DMS153 treated with DMSO at 0.1 percent for 48 hours (cell line): ENCODE data around the gene HOXC4.
"Not testable (repeated sequence)": the region's sequence is repeated elsewhere in the genome, so short reads cannot be mapped to it uniquely, and the experiment has no call there.

Experiments
- DNase-seq: peaks from one replicate; lab custom pipeline; 2025; ENCODE audit not compliant: unreplicated experiment; lab: John Stamatoyannopoulos, UW

The HOXC4 gene

DNA sequence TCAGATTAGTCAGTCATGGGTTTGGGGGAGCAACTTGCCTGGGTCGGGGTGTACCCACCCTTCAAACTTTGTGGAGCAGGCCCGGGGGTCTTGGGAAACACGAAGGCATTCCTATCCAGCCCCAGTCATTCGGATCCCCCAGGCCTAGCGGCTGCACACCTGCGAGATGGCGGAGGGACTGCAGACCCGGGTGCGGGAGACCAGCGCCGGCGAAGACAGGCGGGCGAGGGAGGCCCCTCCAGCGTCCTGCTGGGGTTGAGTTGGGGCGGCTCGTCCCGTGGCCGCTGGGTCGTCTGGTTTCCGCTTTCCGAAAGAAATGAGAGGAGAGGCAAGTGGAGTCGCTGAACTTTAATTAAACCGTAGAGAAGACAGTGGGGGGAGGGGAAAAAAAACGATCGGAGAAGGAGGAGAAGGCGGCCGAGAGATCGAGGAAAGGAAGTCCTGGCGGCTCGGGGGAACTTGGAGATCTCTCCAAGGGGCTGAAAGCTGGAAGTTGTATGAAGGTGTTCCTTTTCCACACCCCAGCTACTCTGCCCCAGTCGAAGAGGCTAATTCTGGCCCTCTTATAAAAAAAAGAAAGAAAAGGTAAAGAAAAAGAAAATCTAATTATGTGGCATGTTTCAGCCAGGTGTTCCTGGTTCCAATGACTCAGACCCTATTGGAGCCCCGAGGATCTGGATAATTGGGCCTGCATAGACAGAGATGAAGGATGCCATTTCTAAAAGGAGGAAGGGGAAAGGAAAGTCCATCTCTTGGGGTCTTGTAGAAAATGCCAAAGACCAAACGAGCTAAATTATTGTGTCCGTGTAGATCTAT is 28.2 kb downstream of the HOXC4 start:
- not testable (repeated sequence) for DNase-seq

- DNase-seq: peak; percentile 11
Observed at GRCh38 chr12:54082397-54082892, 28.8 kb downstream of the HOXC4 start.

DNA sequence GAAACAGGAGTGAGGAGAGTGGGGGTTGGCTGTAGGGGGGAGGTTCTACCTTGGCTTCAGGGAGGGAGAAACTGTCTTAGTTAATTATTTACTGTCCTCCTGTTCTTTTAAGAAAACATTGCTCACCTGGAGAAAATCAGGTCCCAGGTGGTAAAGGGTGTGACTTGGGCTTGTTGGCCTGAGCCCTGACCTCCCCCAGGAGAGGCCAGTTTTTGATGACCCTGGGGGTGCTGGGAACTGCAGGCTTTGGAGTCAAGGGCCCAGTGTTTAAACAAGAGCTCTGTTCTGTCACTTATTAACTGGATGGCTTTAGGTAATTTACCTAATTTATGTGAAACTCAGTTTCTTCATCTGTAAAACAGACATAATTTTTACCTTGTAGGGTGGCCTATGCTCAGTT is 34.4 kb downstream of the HOXC4 start:
- DNase-seq: not testable (repeated sequence)

DNA sequence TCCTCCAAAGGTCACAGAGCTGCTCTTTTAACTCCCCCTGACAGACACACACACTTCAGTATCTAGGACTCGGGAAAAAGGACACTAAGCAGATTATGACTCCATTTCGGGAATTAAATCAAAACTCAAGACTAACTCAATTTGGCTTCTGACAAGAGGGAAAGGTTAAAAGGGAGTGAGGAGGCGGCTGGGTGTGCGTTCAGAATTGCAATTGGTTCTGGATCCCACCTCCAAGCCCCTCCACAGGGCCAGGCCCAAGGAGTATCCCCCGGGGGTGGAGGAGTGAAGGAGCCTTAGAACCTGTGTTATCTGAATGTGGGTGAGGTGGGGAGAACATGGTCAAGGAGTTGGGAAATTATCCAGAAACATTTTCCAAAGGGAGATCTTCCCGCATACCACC is 35.8 kb downstream of the HOXC4 start:
- DNase-seq: not testable (repeated sequence)

DNA sequence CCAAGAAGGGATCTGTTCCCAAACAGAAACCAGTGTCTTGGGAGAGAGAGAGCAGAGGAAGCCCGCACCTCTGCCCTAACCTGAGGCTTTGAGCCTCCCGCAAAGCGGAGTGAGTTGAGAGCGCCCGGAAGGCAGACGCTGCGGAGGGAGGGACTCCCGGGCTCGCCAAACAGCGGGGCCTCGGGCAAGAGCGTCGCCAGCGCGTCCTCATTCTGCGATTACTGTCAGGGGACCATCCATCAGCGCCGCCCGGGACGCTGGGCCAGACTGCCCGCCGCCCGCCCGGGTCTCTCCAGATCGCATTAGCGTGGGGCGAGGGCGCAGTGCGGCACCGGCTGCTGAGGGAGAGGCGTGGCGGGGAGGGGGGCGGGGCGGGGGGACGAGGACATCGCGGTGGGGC is 36.7 kb downstream of the HOXC4 start:
- DNase-seq: not testable (repeated sequence)

DNA sequence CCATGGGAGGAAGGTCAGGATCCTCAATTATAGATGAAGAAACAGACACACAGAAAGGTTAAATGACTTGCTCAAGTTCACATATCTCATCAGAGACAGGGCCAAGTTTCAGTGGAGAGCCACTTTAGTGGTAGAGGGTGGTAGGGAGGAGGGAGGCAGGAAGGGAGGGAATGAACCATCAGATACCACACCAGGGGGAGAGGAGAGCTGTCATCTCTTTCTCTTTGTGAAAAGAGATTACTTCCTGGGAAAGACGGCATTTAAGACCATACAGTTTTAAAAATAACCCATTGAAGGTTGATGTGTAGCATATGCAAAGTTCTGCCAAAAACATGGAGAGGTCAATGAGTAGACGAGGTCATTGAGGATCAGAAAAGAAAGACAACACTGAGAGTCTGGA is 39.3 kb downstream of the HOXC4 start:
- not testable (repeated sequence) for DNase-seq

DNA sequence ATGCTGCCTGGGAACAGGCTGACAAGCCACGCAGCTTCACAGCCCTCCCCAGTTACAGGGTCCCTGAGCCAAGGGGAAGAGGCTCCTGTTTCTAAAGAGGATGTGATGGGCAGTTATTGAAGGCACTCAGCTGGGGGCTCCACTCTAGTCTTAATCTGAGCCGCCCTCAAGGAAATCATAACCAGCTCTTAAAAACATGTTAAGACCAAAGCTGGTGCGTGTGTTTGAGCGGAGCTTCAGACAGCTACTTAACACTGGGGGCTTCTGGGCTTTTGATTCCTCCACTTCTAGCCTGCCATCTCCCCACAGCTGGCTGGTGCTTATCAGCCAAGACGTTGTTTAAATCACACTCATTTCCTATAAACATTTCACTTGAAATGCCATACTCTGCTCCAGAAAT is 42.3 kb downstream of the HOXC4 start:
- not testable (repeated sequence) for DNase-seq

DNA sequence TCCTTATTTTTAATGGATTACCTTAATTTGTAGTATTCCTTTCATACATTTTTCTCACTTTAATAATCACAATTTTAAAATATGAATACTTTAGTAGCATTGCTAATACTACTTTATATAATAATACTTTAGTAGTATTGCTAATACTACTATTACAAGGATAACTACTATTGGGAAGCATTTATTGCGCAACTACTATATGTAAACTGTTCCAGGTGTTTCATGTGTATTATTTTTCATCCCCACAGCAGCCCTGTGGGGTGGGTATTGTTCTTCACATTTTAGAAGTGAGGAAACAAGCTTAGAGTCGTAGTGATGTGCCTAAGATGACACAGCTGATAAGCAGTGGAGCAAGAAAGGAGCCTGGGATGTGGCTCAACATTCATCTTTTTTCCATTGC is 45.0 kb downstream of the HOXC4 start:
- not testable (repeated sequence) for DNase-seq

DNA sequence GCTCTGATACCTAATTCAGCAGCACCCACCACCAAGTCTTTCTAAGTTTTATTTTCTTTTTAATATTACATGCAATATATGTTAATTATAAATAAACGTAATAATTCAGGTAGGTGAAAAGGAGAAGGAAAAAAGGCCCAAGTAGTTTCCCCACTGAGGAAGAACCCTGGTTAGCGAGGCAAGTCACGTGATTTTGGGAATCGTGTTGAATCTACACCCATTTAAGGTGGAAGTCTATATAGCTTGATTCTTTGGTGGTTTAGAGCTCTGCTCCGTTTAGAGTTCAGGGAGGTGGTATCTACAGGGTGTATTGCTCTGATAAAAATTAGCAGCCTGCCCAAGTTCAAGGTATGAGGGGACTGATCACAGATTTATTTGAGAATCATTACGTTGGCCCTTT is 47.0 kb downstream of the HOXC4 start:
- DNase-seq: not testable (repeated sequence)

GRCh38 chr12:54102223-54102622 is 48.6 kb downstream of the HOXC4 start:
- not testable (repeated sequence) for DNase-seq

GRCh38 chr12:54103827-54104226 is 50.2 kb downstream of the HOXC4 start:
- not testable (repeated sequence) for DNase-seq
